HL-60 (cell line): Measurements from ENCODE around the gene CDA.

ENCODE experiments used
- CTCF ChIP-seq: IDR thresholded peaks from one replicate; pipeline ENCODE4 v1.5.1; 2011; ENCODE audit warnings: low read length, control low read depth, inconsistent platforms; ENCODE audit not compliant: insufficient read depth
- REST ChIP-seq: IDR thresholded peaks from 2 replicates; pipeline ENCODE4 v1.6.1; 2012; ENCODE audit warnings: low read depth; ENCODE audit not compliant: insufficient replicate concordance

- TF ChIP-seq CTCF = no peak
- no peak for TF ChIP-seq REST
These were observed 53.1 kb downstream of the CDA start for GRCh38 chr1:20641975-20642374.
